Measurements from ENCODE around the gene UBXN11.

UBXN11 gene

DNA sequence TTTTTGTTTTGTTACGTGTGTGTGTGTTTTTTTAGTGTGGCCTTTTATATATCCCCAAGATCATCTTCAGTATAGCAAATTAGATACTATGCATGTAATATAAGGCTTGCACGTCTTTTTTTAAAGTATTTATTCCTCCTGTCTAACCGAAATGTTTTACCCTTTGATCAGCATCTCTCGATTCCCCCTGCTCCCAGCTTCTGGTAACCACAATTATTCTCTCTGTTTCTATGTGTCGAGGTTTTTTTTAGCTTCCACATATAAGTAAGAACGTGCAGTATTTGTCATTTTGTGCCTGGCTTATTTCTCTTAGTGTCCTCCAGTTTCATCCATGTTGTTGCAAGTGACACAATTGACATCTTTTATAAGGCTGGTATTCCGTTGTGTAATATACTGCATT lies 53.7 kb downstream of the UBXN11 start:
- DNase-seq (ENCODE audit: extremely low read depth, low read depth) = no peak
- TF ChIP-seq, protein P1, sequence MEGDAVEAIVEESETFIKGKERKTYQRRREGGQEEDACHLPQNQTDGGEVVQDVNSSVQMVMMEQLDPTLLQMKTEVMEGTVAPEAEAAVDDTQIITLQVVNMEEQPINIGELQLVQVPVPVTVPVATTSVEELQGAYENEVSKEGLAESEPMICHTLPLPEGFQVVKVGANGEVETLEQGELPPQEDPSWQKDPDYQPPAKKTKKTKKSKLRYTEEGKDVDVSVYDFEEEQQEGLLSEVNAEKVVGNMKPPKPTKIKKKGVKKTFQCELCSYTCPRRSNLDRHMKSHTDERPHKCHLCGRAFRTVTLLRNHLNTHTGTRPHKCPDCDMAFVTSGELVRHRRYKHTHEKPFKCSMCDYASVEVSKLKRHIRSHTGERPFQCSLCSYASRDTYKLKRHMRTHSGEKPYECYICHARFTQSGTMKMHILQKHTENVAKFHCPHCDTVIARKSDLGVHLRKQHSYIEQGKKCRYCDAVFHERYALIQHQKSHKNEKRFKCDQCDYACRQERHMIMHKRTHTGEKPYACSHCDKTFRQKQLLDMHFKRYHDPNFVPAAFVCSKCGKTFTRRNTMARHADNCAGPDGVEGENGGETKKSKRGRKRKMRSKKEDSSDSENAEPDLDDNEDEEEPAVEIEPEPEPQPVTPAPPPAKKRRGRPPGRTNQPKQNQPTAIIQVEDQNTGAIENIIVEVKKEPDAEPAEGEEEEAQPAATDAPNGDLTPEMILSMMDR (IDR thresholded peaks at IDR 0.05; ENCODE audit: low read depth, low read length) = no peak

DNA sequence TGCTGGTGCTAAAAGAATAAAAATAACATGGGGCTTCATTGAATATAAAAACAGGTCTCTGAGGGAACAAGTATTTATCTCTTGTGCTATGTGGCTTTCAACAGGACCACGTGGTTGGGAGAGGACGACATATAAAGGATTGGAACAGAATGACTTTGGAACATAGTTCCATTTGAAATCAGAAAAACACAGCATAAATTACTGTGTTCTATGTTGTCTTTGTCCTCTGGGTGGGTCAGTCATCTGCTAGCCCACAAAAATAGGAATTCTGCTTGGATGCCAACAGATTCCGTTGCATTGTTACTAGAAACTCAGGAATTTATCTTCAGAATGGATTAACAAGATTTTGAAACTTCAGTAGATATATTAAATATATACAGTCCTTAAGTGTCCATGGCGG lies 66.5 kb downstream of the UBXN11 start:
- no peak for DNase-seq (ENCODE audit: extremely low read depth, low read depth)
- TF ChIP-seq, protein P1 (IDR thresholded peaks at IDR 0.05; ENCODE audit: low read depth, low read length) = no peak

GRCh38 chr1:26237230-26237966 lies 69.0 kb downstream of the UBXN11 start:
- TF ChIP-seq, protein P1 (IDR thresholded peaks at IDR 0.05; ENCODE audit: low read depth, low read length) = no peak
- no peak for DNase-seq (ENCODE audit: extremely low read depth, low read depth)

GRCh38 chr1:26234644-26235370 lies 71.6 kb downstream of the UBXN11 start:
- TF ChIP-seq, protein P1 (IDR thresholded peaks at IDR 0.05; ENCODE audit: low read depth, low read length) = peak; percentile 15
- DNase-seq (ENCODE audit: extremely low read depth, low read depth) = no peak

DNA sequence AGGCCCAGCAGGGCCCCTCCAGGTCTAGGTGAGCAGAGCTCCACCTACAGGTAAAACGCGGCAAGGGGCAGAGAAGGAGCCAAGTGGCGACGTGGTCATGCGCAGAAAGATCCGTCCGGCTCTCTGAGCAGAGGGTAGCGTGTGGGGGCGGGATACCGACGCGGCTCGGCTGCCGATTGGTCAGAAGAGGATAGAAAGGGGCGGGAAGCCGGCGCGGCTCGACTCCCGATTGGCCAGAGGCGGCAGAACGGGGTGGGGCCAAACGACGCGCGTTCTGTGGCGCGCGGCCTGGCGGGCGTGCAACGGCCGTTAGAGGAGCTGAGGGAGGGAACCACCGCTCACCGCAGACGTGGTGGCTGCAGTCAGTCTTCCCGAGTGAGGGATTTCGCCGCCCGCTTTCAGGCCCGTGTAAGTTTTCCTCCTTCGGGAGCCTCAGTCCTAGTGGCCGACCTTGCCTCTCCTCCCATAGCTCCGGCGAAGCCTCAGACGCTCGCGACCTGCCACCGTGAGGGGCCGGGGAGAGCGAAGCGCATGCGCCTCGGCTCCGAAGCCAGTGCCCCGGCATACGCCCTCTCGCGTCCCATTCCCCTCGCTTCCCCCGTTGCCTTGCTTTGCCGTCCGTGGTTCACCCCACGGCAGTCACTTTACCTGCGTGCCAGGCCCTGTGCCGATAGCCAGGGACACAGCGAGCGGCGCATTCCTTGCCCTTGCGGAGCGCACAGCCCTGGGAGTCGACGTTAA lies 72.4 kb downstream of the UBXN11 start, which contains the start of gene CEP85:
Gene CEP85, plus strand, starts transcription at position 298 of the 741 bp plus-strand sequence. CDS start 5,584 bp downstream, outside the sequence.
- peak; percentile 95 for DNase-seq (ENCODE audit: extremely low read depth, low read depth)
- TF ChIP-seq, protein P1 (IDR thresholded peaks at IDR 0.05; ENCODE audit: low read depth, low read length) = peak; percentile 88
